NCI-H2171 treated with DMSO at 0.1 percent for 48 hours (cell line): ENCODE measurements around the gene RLF.

Experiments
- DNase-seq: peaks from one replicate; lab custom pipeline; 2025; lab: John Stamatoyannopoulos, UW

RLF gene, protein sequence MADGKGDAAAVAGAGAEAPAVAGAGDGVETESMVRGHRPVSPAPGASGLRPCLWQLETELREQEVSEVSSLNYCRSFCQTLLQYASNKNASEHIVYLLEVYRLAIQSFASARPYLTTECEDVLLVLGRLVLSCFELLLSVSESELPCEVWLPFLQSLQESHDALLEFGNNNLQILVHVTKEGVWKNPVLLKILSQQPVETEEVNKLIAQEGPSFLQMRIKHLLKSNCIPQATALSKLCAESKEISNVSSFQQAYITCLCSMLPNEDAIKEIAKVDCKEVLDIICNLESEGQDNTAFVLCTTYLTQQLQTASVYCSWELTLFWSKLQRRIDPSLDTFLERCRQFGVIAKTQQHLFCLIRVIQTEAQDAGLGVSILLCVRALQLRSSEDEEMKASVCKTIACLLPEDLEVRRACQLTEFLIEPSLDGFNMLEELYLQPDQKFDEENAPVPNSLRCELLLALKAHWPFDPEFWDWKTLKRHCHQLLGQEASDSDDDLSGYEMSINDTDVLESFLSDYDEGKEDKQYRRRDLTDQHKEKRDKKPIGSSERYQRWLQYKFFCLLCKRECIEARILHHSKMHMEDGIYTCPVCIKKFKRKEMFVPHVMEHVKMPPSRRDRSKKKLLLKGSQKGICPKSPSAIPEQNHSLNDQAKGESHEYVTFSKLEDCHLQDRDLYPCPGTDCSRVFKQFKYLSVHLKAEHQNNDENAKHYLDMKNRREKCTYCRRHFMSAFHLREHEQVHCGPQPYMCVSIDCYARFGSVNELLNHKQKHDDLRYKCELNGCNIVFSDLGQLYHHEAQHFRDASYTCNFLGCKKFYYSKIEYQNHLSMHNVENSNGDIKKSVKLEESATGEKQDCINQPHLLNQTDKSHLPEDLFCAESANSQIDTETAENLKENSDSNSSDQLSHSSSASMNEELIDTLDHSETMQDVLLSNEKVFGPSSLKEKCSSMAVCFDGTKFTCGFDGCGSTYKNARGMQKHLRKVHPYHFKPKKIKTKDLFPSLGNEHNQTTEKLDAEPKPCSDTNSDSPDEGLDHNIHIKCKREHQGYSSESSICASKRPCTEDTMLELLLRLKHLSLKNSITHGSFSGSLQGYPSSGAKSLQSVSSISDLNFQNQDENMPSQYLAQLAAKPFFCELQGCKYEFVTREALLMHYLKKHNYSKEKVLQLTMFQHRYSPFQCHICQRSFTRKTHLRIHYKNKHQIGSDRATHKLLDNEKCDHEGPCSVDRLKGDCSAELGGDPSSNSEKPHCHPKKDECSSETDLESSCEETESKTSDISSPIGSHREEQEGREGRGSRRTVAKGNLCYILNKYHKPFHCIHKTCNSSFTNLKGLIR (N-terminal part only)

DNA sequence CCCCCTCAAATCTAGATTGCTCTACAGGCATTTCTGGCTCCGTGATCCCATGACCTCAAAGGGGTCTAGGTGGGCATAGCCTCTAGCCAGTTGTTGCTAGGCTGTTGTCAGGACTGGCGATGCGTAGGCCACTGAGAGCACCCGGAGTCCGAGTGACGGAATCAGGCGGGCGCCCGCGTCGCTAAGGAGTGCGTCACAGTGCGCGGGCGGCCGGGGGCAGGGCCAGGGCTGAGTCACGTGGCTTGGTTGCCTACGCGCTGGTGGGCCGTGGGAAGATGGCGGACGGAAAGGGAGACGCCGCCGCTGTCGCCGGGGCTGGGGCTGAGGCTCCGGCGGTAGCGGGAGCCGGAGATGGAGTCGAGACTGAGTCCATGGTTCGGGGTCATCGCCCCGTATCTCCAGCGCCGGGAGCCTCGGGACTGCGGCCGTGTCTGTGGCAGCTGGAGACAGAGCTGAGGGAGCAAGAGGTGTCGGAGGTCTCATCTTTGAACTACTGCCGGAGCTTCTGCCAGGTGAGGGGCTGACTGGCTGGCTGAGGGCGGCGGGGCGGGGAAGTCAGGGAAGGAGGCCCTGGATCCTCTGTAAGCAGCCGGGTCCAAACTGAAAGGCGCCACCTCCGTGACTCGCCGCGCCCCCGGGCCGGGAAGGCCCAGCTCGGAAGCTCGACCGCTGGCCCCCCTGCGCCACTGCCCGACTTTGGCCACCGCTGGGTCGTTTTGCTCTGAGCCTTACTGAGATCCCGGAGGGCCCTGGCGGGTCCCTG, at the start of gene RLF:
Gene RLF (plus strand): TSS at position 263 of the 763 bp plus-strand sequence. CDS start 13 bp downstream, at position 276.
- peak; percentile 95 for DNase-seq

DNA sequence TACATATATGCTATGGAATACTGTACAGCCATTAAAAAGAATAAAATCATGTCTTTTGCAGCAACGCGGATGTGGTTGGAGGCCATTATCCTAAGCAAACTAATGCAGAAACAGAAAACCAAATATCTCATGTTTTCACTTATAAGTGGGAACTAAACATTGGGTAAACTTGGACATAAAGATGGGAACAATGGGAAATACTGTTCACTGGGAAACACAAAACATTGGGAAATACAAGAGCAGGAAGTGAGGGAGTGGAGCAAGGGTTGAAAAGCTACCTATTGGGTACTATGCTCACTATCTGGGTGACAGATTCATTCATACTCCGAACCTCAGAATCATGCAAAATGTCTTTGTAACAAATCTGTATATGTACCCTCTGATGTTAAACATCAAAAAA, 46.8 kb upstream of the RLF start:
- DNase-seq, result no peak

DNA sequence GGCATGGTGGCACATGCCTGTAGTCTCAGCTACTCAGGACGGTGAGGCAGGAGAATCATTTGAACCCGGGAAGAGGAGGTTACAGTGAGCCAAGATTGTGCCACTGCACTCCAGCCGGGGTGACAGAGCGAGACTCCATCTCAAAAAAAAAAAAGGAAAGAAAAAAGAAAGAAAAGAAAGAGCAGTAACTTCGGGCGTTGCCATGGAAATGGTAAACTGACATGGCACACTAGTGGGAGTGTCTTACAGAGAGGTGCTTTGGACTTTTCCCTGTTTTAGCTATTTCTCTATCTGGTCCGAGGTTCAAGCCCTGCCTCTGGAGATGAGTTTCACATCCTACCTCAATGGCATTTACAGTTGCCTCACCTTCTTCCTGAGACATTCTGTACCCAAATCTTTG, 41.1 kb upstream of the RLF start:
- no peak for DNase-seq

DNA sequence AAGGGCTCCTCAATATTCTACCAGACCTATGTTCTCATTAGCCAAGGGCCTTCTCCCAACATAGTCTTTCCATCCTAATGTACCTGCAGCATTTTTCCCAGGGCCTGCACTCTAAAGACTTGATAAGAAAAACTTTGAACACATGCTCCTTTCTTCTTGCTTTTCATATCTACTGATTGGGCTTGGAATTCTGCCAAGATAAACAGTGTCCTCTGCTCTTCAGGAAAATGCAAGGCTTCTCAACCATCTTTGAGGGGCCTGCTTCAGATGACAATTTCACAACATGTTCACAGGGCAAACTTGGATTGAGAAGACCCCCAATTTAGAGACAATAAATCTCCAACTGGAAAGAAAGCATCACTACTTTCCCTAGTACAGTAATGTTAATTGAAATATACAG, 38.3 kb upstream of the RLF start:
- DNase-seq, result no peak

DNA sequence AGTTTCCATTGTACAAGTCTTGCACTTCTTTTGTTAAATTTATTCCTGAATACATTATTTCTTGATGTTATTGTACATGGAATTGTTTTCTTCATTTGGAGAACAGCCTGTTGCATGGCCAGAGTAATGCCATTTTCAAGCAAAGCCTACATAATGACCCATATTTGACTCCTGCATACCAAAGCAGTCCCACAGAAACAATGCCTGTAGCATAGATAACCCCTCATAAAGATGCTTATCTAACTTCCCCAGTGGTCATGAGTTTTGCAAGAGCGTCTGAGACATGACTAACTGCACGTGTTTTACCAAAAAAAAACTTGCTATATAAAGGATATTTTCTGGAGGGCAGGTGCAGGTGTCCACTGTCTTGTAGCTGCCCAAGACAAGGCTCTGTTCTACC, 30.3 kb upstream of the RLF start:
- no peak for DNase-seq

DNA sequence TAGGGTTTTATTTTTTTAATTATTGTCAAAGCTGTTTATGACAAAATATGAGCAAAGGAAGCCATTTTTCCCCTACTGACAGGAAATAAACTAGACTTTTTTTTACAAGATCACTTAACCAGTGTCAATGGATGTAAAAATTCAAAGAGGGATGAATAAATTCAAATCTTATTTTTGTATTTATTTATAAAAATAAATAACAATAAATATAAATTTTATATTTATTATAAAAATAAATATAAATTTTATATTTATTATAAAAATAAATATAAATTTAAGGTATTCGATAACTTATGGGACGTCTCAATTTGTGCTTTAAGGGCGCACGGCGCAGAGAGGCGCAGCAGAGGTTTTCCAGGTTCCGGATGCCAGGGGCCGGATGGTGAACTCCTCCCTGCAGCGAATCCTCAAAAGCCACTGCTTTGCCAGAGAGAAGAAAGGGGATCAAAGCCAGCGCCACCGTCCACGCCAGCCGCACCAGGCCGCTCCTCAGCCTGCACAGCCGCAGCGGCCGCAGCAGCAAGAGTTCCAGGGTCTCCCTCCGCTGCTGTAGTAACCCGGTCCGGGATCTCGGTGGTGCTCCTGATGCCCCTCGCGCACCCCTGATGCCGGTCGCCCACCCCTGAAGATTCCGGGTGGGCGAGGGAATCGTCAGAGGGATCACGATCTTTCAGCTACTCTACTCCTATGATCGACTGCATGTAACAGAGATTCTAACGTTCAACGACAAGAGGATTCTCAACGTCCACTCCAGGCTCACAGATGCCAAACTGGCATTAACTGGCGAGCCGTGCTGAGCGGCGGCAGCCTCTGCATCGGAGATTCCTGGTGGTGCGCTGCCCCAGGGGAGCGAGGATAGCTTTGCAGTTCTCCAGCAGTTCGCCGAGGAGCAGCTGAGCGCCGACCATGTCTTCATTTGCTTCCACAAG, 28.5 kb upstream of the RLF start:
- DNase-seq, result no peak

DNA sequence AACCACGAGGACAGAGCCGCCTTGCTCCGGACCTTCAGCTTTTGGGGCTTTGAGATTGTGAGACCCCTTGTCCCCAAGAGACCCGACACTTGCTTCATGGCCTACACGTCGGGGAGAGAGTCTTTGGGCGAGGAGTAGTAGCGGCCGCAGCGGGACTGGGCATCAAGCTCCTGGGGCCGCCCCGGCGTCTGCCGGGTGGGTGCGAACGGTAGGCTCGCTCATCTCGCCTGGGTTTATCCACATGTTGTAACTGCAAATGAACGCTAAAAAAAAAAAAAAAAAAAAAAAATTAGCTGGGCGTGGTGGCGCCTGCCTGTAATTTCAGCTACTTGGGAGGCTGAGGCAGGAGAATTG, 27.9 kb upstream of the RLF start:
- DNase-seq, result no peak

DNA sequence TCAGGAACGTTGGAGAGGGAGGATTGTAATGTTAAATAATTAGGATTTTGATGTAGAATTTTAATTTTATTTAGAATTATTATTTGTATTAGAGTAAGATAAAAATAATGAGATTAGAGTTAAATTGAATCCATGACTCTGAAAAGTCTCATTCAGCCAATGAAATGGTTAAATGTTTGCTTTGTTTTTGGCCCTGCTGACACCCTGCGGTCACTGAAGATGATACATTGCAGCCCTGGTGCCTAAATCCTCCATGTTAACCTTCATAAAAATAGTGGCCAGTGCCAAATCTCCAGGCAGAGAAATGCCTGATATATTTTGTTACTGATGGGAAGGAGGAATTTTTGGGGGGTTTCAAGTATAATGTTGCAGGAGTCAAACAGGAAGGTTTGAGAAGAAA, 27.3 kb upstream of the RLF start:
- DNase-seq, result no peak

DNA sequence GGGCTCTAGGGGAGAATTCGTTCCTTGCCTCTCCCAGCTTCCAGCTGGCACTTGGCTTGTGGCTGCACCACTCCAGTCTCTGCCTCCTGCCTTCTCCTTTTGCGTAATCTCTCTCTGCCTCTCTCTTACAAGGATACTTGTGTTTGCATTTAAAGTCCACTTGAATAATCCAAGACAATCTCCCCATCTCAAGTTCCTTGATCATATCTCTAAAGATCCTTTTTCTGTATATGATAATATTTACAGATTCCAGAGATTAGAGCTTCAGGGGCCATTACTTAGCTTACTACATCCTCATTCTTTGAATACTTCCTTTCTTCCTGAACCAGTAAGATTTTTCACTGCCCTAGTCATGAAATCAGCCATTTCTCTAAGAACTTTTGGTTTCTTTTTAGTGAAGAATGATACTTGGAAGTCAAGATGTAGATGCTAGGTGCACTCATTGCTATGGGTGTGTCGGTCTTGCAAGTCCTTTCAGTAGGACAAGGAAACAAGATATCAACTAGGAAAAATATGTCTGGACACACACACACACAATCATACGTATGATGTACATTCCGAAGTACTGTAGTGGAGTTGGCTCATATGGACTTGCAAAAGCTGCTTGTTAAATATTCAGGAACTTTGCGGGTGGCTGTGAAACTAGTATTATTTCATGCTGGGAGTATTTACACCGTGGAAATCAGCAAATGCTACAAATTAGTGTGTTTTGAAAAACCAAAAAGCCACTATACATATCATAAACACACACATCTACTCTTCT, 20.8 kb upstream of the RLF start:
- DNase-seq, result no peak

DNA sequence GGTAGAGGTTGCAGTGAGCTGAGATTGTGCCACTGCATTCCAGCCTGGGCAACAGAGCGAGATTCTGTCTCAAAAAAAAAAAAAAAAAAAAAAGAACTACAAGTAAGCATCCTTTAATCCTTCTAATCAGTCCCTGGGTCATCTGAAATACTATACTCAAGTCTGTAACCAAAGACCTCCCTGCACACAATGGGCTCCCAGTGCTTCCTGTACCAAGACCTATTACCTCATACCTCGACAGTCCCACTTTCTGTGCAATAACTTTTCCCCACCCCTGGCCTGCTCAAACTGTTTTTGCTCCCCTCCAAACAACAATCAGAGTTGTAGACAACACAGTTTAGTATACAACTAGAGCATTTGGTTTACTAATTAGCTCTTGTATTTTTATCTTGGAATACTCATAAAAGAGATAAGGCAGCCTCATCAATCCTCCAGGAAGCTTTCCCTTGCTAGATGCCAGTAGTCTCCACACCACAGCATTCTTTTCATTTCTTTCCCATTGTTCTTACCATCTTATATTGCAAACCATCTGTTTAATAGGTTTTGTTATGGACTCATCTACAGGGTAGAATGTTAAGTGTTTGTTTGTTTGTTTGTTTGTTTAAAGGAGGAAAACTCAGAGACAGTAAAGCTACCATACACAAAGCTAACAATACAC, 19.2 kb upstream of the RLF start:
- DNase-seq, result no peak

DNA sequence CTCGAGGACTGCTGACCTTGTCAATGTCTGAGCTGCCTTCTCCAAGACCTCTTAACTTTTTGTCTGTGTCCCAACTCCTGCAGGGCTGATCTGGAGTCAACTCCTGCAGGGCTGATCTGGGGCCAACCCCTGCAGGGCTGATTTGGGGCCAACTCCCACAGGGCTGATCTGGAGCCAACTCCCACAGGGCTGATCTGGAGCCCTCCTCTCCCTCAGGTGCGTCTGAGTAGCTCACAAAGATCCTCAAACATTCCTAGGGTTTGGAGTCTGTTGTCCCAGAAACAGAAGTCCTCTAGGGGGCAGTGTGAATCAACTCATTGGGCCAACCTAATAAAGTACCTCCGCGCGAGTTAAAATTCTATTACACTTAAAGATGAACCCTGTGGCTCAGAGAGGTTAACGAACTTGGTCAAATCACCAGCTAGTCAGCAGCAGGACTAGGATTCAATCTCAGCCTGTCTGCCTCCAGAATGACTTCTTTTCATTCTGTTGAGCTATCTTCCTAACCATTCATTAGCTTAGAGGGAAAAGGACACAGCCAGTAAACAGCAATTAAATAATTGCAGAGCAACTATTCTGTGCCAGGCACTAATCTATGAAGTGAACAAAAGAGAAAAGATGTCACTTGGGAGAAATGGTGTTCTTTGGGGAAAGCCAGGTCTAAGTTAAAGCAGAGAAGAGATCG, 17.2 kb upstream of the RLF start:
- DNase-seq, result peak; percentile 68

DNA sequence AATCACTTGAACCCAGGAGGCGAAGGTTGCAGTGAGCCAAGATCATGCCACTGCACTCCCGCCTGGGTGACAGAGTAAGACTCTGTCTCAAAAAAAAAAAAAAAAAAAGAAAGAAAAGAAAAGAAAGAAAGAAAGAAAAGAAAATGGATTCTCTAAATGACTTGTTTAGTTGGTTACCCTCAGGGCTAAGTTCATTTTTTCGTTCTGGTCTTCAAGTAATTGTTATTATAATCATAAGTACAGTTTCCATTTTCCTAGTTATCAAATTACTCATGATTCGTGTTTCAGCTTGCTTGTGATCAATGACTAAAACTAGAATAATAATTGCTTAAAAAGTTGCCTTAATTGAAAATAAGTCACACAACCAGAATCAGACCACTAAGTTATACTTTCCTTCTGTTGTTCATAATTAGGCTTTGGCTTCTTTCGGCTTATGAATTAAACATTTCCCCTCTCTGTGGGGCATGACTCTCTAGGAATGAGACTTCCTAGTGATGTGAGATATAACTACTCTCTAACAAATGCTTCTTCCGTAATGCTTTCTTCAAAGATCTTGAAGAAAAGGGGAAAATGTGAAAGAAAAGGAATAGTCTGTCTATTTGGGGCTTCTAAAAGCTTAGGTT, 9.6 kb upstream of the RLF start:
- no peak for DNase-seq

DNA sequence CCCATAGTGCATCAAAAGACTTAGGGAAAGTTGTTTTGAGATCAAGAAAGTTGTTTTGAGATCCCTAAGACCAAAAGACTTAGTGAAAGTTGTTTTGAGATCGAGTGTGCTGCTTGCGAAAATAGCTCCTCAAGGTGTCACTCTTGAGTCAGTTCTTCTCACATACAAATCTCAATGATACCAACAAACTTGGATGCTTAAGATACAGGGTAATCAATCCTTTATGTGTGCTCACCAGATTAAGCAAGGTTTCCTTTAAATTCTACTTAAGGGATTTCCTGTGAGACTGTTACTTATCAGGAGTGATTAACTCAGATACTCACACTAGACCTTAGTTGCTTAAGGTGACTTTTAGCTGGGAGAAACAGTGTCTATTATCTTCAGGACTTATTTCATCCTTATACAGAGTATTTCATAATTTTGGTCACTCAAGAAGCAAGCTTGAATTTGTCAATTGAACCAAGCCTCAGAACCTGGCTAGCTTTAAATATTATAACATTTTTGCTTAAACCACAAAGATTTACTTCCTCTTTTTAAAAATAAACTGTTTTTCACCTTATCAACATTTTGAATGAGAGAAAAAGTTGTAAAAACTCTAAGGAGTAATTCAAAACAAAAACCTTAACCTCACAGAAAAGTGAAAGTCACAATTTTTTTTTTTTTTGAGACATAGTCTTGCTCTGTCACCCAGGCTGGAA, 8.0 kb upstream of the RLF start:
- DNase-seq, result peak; percentile 61

DNA sequence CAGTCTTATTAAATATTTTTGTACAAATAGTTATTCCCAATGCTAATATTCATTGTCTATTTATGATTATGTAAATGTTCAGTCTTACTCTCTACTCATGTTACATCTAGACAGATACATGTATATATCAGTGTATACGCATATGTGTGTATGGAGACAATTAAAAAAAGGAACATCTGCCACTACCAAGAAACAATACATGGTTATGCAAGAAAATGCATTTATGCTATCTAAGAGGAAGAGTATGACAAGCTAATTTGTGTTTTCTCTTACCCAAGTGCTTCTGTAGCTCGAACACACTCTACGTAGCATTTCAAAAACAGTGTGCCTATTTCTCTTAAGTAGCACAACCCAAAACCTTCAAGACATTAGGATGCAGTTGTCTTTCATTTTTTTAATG, 6.1 kb upstream of the RLF start:
- no peak for DNase-seq

DNA sequence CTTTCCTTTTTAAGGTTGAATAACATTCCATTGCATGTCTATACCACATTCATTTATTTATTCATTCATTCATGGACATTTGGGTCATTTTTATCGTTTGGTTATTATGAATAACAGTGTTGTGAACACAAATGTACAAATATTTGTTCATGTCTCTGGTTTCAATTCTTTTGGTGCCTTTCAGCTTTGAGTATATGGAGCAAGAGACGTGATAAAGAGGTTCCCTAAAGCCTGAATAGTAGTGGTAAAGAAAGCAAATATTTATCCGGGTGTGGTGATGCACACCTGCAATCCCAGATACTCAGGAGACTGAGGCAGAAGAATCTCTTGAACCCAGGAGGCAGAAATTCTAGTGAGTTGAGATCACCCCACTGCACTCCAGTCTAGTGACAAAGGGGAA, 5.3 kb upstream of the RLF start:
- no peak for DNase-seq

DNA sequence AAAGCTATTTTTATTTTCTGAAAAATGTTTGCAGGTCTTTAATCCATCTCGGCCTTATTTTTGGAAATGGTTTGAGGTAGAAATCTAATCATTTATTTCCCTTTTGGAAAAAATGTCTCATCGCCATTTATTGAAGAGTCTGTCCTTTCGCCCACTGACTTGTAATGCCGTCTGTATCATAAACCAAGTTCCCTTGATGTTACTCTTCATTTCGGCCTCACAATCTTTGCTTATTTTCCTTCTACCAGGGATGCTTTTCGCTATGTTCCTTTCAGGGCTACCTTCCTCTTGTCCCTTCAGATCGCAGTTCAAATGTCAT, 422 bp upstream of the RLF start:
- DNase-seq, result no peak

DNA sequence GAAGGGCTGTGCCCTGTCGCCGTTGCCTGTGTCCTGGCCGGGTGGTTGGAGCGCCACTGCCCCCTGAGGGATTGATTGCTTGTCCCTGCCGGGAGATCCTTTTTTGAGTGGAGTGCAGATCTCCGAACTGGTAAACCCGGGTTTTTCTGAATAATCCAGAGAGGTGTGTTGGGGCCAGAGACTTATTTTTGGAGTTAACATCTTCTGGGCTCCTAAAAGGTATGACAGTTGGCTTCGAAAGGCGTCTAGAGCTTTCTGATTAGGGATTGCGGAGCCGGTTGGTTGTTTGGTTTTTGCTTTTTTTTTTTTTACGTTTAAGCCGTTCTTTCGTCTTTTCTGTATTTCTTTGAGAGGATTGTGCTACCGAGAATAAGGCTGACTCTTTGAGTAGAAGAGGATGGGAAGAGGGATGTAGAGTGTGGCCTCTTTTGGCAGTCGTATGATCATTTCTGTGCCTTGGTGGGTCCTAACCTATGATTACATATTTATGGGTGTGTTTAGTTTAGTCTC, 756 bp downstream of the RLF start:
- no peak for DNase-seq
